Thyroid gland (tissue), 4 donors: Measurements from ENCODE around the gene TEX19. TPM values are rescaled to one million over a fixed set of nuclear protein-coding genes. Genes with fewer than 3 reads are reported as not detected.
"Not testable (repeated sequence)": the region's sequence is repeated elsewhere in the genome, so short reads cannot be mapped to it uniquely, and the experiment has no call there.

Source experiments
- DNase-seq, 2 donors: peaks; one replicate each; pipeline ENCODE4 v3.0.0-alpha.2; 2019
- H3K27ac ChIP-seq, 3 donors: fragments of 200-600 bp; sonication (generic); 1 replicate in 2 of 3; 2 replicates in 1 of 3; pipeline ENCODE4 v1.5.1; 2016 to 2019; ENCODE audit warnings: mild to moderate bottlenecking in 1 of 3, moderate library complexity in 1 of 3
- H3K27me3 ChIP-seq: fragments of 200-600 bp; sonication (generic); one replicate; pipeline ENCODE4 v1.5.1; 2019
- H3K36me3 ChIP-seq, 2 donors: fragments of 200-600 bp; sonication (generic); one replicate each; pipeline ENCODE4 v1.5.1; 2016 to 2019
- H3K4me1 ChIP-seq, 2 donors: fragments of 200-600 bp; sonication (generic); one replicate each; pipeline ENCODE4 v1.5.1; 2017 to 2019
- H3K4me3 ChIP-seq, 3 donors: fragments of 200-600 bp; sonication (generic); replicated peaks in 1 of 3; 1 replicate in 2 of 3; 2 replicates in 1 of 3; pipeline ENCODE4 v1.5.1; 2016; ENCODE audit warnings: mild to moderate bottlenecking in 1 of 3
- H3K9me3 ChIP-seq: fragments of 200-600 bp; sonication (generic); one replicate; pipeline ENCODE4 v1.5.1; 2017
- CTCF ChIP-seq, 6 experiments: fragments of 200-600 bp in 3 of 6; fragments of 450-650 bp in 3 of 6; sonication (generic) in 3 of 6; IDR thresholded peaks; one replicate each; pipeline ENCODE4 v1.5.1; 2016 to 2019; ENCODE audit warnings: antibody characterized with exemption in 6 of 6, mild to moderate bottlenecking in 2 of 6, inconsistent platforms in 1 of 6, moderate library complexity in 1 of 6
- POLR2A ChIP-seq, 2 donors: fragments of 450-650 bp; IDR thresholded peaks; one replicate each; pipeline ENCODE4 v1.6.1; 2017; ENCODE audit warnings: antibody characterized with exemption in 2 of 2, mild to moderate bottlenecking in 2 of 2, moderate library complexity in 1 of 2
- WGBS, 2 donors: methylation state at CpG; one replicate each; pipeline ENCODE4 v1.1.5; 2017; 5-methylcytosine and 5-hydroxymethylcytosine counted together
- intact Hi-C: fragments of 100-400 bp; cut with DNase I; formaldehyde crosslinking; loops from one replicate; pipeline ENCODE4 v1.15.1; 2023
- total RNA-seq, 4 donors: library from RNA; depleted of rRNA; stranded (reverse); fragments of >200 nt; gene quantifications; one replicate each; pipeline ENCODE4 v1.2.3, GENCODE V29; 2016

TEX19 gene
- total RNA-seq, 4 donors from 2014 or later = 0.54 TPM; not detected in 3

GRCh38 chr17:82345151-82345976, 13.7 kb upstream of the TEX19 start:
- no peak for DNase-seq
- H3K9me3 ChIP-seq = no peaks in the 10 kb centered on the region

GRCh38 chr17:82346342-82347300, 12.4 kb upstream of the TEX19 start:
- 73 to 85% methylated on average over 27 of the region's 28 CpGs for WGBS, 2 donors
- Histone ChIP-seq H3K4me3 (no peak overlapping the region), H3K36me3 (no peaks in the 10 kb centered on the region), H3K27me3 (no peaks in the 10 kb centered on the region), H3K4me1 (peaks cover 0 to 6% of the 10 kb centered on the region in 2 donors), H3K27ac (no peak overlapping the region), H3K9me3 (no peaks in the 10 kb centered on the region)
- no peak for DNase-seq
- intact Hi-C loops = no loop called here
- no peak for TF ChIP-seq CTCF (IDR thresholded peaks at IDR 0.05)
- no peak for TF ChIP-seq POLR2A (IDR thresholded peaks at IDR 0.05)

More at GRCh38 chr17:82345151-82345976, 13.7 kb upstream of the TEX19 start:
- no peaks in the 10 kb centered on the region for H3K36me3 ChIP-seq
- TF ChIP-seq POLR2A (IDR thresholded peaks at IDR 0.05) (no peak), CTCF (IDR thresholded peaks at IDR 0.05) (no peak)
- 84 to 91% methylated on average over 40 to 42 of the region's 42 CpGs for WGBS, 2 donors
- H3K4me1 ChIP-seq = peaks cover 0 to 6% of the 10 kb centered on the region in 2 donors
- no peak overlapping the region for H3K27ac ChIP-seq
- no peak overlapping the region for H3K4me3 ChIP-seq
- intact Hi-C loops = no loop called here
- no peaks in the 10 kb centered on the region for H3K27me3 ChIP-seq

GRCh38 chr17:82347994-82348393, 11.1 kb upstream of the TEX19 start:
- H3K9me3 ChIP-seq, H3K4me3 ChIP-seq, H3K36me3 ChIP-seq, intact Hi-C loops, H3K27ac ChIP-seq, DNase-seq, H3K27me3 ChIP-seq: not testable (repeated sequence)
- H3K4me1 ChIP-seq = peaks cover 0 to 10% of the 10 kb centered on the region in 2 donors
- WGBS, 2 donors = 82% methylated on average over 10 to 11 of the region's 11 CpGs

GRCh38 chr17:82348434-82348833, 10.6 kb upstream of the TEX19 start:
- H3K27me3 ChIP-seq = no peaks in the 10 kb centered on the region
- TF ChIP-seq POLR2A (IDR thresholded peaks at IDR 0.05) = no peak
- H3K27ac ChIP-seq = no peak overlapping the region
- no peak for DNase-seq
- no peak overlapping the region for H3K4me3 ChIP-seq
- 40 to 57% methylated on average over 9 of the region's 9 CpGs for WGBS, 2 donors
- H3K4me1 ChIP-seq = peaks cover 0 to 10% of the 10 kb centered on the region in 2 donors
- intact Hi-C loops = no loop called here
- H3K9me3 ChIP-seq = no peaks in the 10 kb centered on the region
- no peaks in the 10 kb centered on the region for H3K36me3 ChIP-seq

GRCh38 chr17:82348866-82349265, 10.2 kb upstream of the TEX19 start:
- DNase-seq = no peak
- intact Hi-C loops = no loop called here
- no peak overlapping the region for H3K4me3 ChIP-seq
- no peaks in the 10 kb centered on the region for H3K27me3 ChIP-seq
- H3K9me3 ChIP-seq = no peaks in the 10 kb centered on the region
- H3K36me3 ChIP-seq = no peaks in the 10 kb centered on the region
- TF ChIP-seq POLR2A (IDR thresholded peaks at IDR 0.05) (no peak), CTCF (IDR thresholded peaks at IDR 0.05) (no peak)
- no peak overlapping the region for H3K27ac ChIP-seq
- H3K4me1 ChIP-seq = peaks cover 0 to 10% of the 10 kb centered on the region in 2 donors
- 65 to 70% methylated on average over 11 of the region's 11 CpGs for WGBS, 2 donors
